ENCODE results near the gene TNK2.
"Not testable (repeated sequence)": the region's sequence is repeated elsewhere in the genome, so short reads cannot be mapped to it uniquely, and the experiment has no call there.

The TNK2 gene

GRCh38 chr3:195939526-195940470 lies 31.4 kb upstream of the TNK2 start:
- H3K9me3 ChIP-seq (replicated peaks in 1 of 2; ENCODE audit: control insufficient read depth in 2 of 2, insufficient read depth in 1 of 2, low read depth in 1 of 2, low read length in 2 of 2); H2AFZ ChIP-seq (ENCODE audit: low read length); H2BK120ac ChIP-seq (ENCODE audit: low read depth, low read length); H3K4me1 ChIP-seq (ENCODE audit: control insufficient read depth in 2 of 2, insufficient read depth in 1 of 2, low read depth in 1 of 2, low read length in 2 of 2); H3K4me2 ChIP-seq (ENCODE audit: insufficient read depth, low read length, poor library complexity, severe bottlenecking); H3K9ac ChIP-seq (ENCODE audit: low read depth, low read length, poor library complexity); H2BK15ac ChIP-seq (ENCODE audit: low read length); H3K4ac ChIP-seq (ENCODE audit: low read length); H3K18ac ChIP-seq (ENCODE audit: low read length); H3K27me3 ChIP-seq (ENCODE audit: control insufficient read depth in 3 of 3, insufficient read depth in 3 of 3, low read depth in 1 of 3, low read length in 3 of 3); H2BK12ac ChIP-seq (ENCODE audit: low read length); DNase-seq (ENCODE audit: low spot score); H3K36me3 ChIP-seq (replicated peaks in 1 of 2; ENCODE audit: control insufficient read depth in 2 of 2, insufficient read depth in 2 of 2, low read length in 2 of 2); H4K8ac ChIP-seq (ENCODE audit: low read depth, low read length); H2AK5ac ChIP-seq (ENCODE audit: low read depth, low read length); H3K14ac ChIP-seq (ENCODE audit: low read length); H3K4me3 ChIP-seq (ENCODE audit: low read length in 2 of 2); H3K23ac ChIP-seq (ENCODE audit: low read depth, low read length, poor library complexity); H3K79me1 ChIP-seq (ENCODE audit: low read depth, low read length); H3K27ac ChIP-seq (replicated peaks; ENCODE audit: low read length); H4K91ac ChIP-seq (ENCODE audit: low read depth, low read length, poor library complexity); H2BK5ac ChIP-seq (ENCODE audit: low read length): not testable (repeated sequence)
- WGBS, 2 donors (ENCODE audit: extremely low coverage in 2 of 2, insufficient read length in 2 of 2, insufficient replicate concordance in 1 of 2) = no CpG with 5 or more reads among the region's 30 CpGs

GRCh38 chr3:195933044-195933430 lies 24.7 kb upstream of the TNK2 start:
- H2BK5ac ChIP-seq (ENCODE audit: low read length); H3K79me1 ChIP-seq (ENCODE audit: low read depth, low read length); H3K27me3 ChIP-seq (ENCODE audit: control insufficient read depth in 3 of 3, insufficient read depth in 3 of 3, low read depth in 1 of 3, low read length in 3 of 3); H3K18ac ChIP-seq (ENCODE audit: low read length); H2AK5ac ChIP-seq (ENCODE audit: low read depth, low read length); H3K4me3 ChIP-seq (ENCODE audit: low read length in 2 of 2); H4K8ac ChIP-seq (ENCODE audit: low read depth, low read length); H2BK15ac ChIP-seq (ENCODE audit: low read length); H3K27ac ChIP-seq (replicated peaks; ENCODE audit: low read length); DNase-seq (ENCODE audit: low spot score); H3K4me1 ChIP-seq (ENCODE audit: control insufficient read depth in 2 of 2, insufficient read depth in 1 of 2, low read depth in 1 of 2, low read length in 2 of 2); H3K4me2 ChIP-seq (ENCODE audit: insufficient read depth, low read length, poor library complexity, severe bottlenecking); H2AFZ ChIP-seq (ENCODE audit: low read length); H3K14ac ChIP-seq (ENCODE audit: low read length); H3K9me3 ChIP-seq (replicated peaks in 1 of 2; ENCODE audit: control insufficient read depth in 2 of 2, insufficient read depth in 1 of 2, low read depth in 1 of 2, low read length in 2 of 2); H4K91ac ChIP-seq (ENCODE audit: low read depth, low read length, poor library complexity); H3K23ac ChIP-seq (ENCODE audit: low read depth, low read length, poor library complexity); H2BK120ac ChIP-seq (ENCODE audit: low read depth, low read length); H3K9ac ChIP-seq (ENCODE audit: low read depth, low read length, poor library complexity); H3K4ac ChIP-seq (ENCODE audit: low read length); H2BK12ac ChIP-seq (ENCODE audit: low read length); H3K36me3 ChIP-seq (replicated peaks in 1 of 2; ENCODE audit: control insufficient read depth in 2 of 2, insufficient read depth in 2 of 2, low read length in 2 of 2): not testable (repeated sequence)
- no CpG with 5 or more reads among the region's 6 CpGs for WGBS, 2 donors (ENCODE audit: extremely low coverage in 2 of 2, insufficient read length in 2 of 2, insufficient replicate concordance in 1 of 2)

GRCh38 chr3:195932418-195933043 lies 24.2 kb upstream of the TNK2 start:
- no peak overlapping the region for H3K4me2 ChIP-seq (ENCODE audit: insufficient read depth, low read length, poor library complexity, severe bottlenecking)
- H3K9ac ChIP-seq (ENCODE audit: low read depth, low read length, poor library complexity) = no peak overlapping the region
- no peak overlapping the region for H2AK5ac ChIP-seq (ENCODE audit: low read depth, low read length)
- H3K36me3 ChIP-seq (replicated peaks in 1 of 2; ENCODE audit: control insufficient read depth in 2 of 2, insufficient read depth in 2 of 2, low read length in 2 of 2) = no peaks in the 10 kb centered on the region
- H2BK120ac ChIP-seq (ENCODE audit: low read depth, low read length) = no peak overlapping the region
- no peak overlapping the region for H3K27ac ChIP-seq (replicated peaks; ENCODE audit: low read length)
- H3K27me3 ChIP-seq (ENCODE audit: control insufficient read depth in 3 of 3, insufficient read depth in 3 of 3, low read depth in 1 of 3, low read length in 3 of 3) = no peaks in the 10 kb centered on the region
- no peak overlapping the region for H3K23ac ChIP-seq (ENCODE audit: low read depth, low read length, poor library complexity)
- H2BK15ac ChIP-seq (ENCODE audit: low read length) = no peak overlapping the region
- no peak overlapping the region for H3K4ac ChIP-seq (ENCODE audit: low read length)
- no peak overlapping the region for H2AFZ ChIP-seq (ENCODE audit: low read length)
- H3K14ac ChIP-seq (ENCODE audit: low read length) = no peak overlapping the region
- no peak overlapping the region for H4K91ac ChIP-seq (ENCODE audit: low read depth, low read length, poor library complexity)
- peaks cover 1 to 2% of the 10 kb centered on the region in 2 donors for H3K4me1 ChIP-seq (ENCODE audit: control insufficient read depth in 2 of 2, insufficient read depth in 1 of 2, low read depth in 1 of 2, low read length in 2 of 2)
- no peaks in the 10 kb centered on the region for H3K79me1 ChIP-seq (ENCODE audit: low read depth, low read length)
- H3K4me3 ChIP-seq (ENCODE audit: low read length in 2 of 2) = no peak overlapping the region
- no peak for DNase-seq (ENCODE audit: low spot score)
- H2BK12ac ChIP-seq (ENCODE audit: low read length) = no peak overlapping the region
- no peak overlapping the region for H3K18ac ChIP-seq (ENCODE audit: low read length)
- H3K9me3 ChIP-seq (replicated peaks in 1 of 2; ENCODE audit: control insufficient read depth in 2 of 2, insufficient read depth in 1 of 2, low read depth in 1 of 2, low read length in 2 of 2) = no peaks in the 10 kb centered on the region
- no CpG with 5 or more reads among the region's 9 CpGs for WGBS, 2 donors (ENCODE audit: extremely low coverage in 2 of 2, insufficient read length in 2 of 2, insufficient replicate concordance in 1 of 2)
- no peak overlapping the region for H4K8ac ChIP-seq (ENCODE audit: low read depth, low read length)
- no peak overlapping the region for H2BK5ac ChIP-seq (ENCODE audit: low read length)

GRCh38 chr3:195931582-195932273 lies 23.4 kb upstream of the TNK2 start:
- Histone ChIP-seq H3K18ac (ENCODE audit: low read length) (no peak overlapping the region), H3K27me3 (ENCODE audit: control insufficient read depth in 3 of 3, insufficient read depth in 3 of 3, low read depth in 1 of 3, low read length in 3 of 3) (no peaks in the 10 kb centered on the region), H3K23ac (ENCODE audit: low read depth, low read length, poor library complexity) (no peak overlapping the region), H2AK5ac (ENCODE audit: low read depth, low read length) (no peak overlapping the region), H4K91ac (ENCODE audit: low read depth, low read length, poor library complexity) (no peak overlapping the region), H2BK12ac (ENCODE audit: low read length) (no peak overlapping the region), H2BK120ac (ENCODE audit: low read depth, low read length) (no peak overlapping the region), H3K79me1 (ENCODE audit: low read depth, low read length) (no peaks in the 10 kb centered on the region), H2BK5ac (ENCODE audit: low read length) (no peak overlapping the region), H4K8ac (ENCODE audit: low read depth, low read length) (no peak overlapping the region), H3K9ac (ENCODE audit: low read depth, low read length, poor library complexity) (no peak overlapping the region), H3K4ac (ENCODE audit: low read length) (no peak overlapping the region), H3K4me2 (ENCODE audit: insufficient read depth, low read length, poor library complexity, severe bottlenecking) (no peak overlapping the region), H3K14ac (ENCODE audit: low read length) (no peak overlapping the region), H3K27ac (replicated peaks; ENCODE audit: low read length) (no peak overlapping the region), H2BK15ac (ENCODE audit: low read length) (no peak overlapping the region), H2AFZ (ENCODE audit: low read length) (no peak overlapping the region), H3K4me1 (ENCODE audit: control insufficient read depth in 2 of 2, insufficient read depth in 1 of 2, low read depth in 1 of 2, low read length in 2 of 2) (peaks cover 1 to 2% of the 10 kb centered on the region in 2 donors), H3K36me3 (replicated peaks in 1 of 2; ENCODE audit: control insufficient read depth in 2 of 2, insufficient read depth in 2 of 2, low read length in 2 of 2) (no peaks in the 10 kb centered on the region), H3K9me3 (replicated peaks in 1 of 2; ENCODE audit: control insufficient read depth in 2 of 2, insufficient read depth in 1 of 2, low read depth in 1 of 2, low read length in 2 of 2) (no peaks in the 10 kb centered on the region), H3K4me3 (ENCODE audit: low read length in 2 of 2) (no peak overlapping the region)
- no peak for DNase-seq (ENCODE audit: low spot score)
- WGBS, 2 donors (ENCODE audit: extremely low coverage in 2 of 2, insufficient read length in 2 of 2, insufficient replicate concordance in 1 of 2) = no CpG with 5 or more reads among the region's 8 CpGs
